NCI-H526 treated with DMSO at 0.1 percent for 48 hours (cell line): ENCODE measurements around the gene SPRY1.

Experiments
- DNase-seq: peaks from one replicate; lab custom pipeline; 2025; lab: John Stamatoyannopoulos, UW

SPRY1 gene

DNA sequence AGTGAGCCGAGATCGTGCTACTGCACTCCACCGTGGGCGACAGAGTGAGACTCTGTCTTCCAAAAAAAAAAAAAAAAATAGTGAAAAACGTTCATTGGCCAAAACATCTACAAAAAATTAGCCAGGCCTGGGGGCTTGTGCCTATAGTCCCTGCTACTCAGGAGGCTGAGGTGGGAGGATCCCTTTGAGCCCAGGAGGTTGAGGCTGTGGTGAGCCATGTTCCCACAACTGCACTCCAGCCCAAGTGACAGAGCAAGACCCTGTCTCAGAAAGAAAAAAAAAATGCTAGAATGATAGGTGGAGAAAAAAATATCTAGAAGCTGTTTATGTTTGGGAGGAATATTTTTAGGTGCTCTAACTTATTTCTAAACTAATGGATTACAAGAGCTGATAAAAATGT lies 14.9 kb downstream of the SPRY1 start:
- DNase-seq = no peak

DNA sequence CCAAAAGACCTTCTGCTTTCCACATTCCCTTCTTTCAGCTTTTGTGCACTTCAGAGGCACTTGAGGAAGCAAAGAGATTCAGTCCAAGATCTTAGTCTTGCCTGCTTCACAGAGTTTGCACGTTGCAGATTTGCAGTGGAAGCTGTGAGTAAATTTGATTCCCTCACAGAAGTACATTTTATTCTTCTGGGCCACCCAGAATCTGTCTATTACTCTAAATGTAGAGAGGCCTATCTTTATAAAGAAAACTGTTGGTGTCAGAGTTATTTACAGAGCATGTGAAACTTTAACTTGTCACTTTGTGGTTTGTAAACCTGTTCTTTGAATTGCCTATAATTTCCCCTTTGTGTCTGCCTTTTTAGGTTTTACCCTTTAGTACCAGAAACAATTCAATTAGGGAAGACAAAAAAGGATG lies 15.5 kb downstream of the SPRY1 start:
- no peak for DNase-seq

DNA sequence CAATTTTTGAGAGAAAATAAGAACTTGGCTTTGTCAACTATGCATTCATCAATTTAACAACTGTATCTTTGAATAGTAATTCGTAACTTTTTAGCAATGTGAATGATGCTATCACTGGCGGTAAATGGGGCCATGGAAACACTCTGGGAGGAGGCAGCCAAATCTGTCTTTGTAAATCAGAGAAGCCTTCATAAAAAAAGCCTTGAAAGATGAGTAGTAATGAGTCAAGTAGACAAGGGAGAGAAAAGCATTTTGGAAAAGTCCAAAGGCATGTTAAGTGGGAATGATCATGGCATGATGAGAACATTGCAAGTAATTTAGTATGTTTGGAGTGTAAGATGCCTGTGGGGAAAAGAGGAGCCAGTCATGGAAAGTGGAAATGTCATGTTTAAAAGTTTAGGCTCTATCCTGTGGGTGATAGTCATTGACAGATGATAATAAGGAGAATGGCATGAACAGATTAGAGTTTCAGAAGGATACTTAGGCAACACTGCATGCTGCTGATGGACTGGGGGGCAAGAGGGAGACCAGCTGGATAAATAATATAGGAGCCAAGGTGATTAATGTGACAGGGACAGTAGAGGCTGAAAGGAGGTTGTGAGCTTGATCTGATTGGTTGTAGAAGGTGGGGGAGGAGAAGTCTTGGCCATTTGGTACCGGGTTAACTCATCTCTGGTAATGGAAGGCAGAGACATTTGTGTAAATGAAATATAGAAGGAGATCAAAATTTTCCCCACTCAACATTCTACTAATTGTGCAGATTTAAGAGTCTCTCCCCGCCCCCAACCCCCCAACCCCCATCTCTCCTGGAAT lies 16.3 kb downstream of the SPRY1 start:
- DNase-seq = no peak

DNA sequence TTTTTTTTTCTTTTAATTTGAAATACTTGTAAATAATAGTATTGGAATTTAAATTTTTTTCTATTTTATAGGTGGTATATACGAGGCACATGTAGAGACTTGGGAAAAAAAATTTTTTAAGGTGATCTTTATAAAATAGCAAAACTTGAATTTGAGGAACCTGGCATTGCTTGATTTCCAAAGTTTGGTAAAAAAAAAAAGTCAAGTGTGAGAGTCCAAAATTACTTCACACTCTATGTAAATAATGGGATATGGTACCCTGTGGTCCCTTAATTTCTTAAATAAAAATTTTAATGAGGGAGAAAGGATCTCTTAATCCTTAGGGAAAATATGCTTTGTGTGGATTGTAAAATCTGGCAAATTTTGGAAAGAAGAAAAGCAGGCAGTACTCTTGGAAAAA lies 19.0 kb downstream of the SPRY1 start:
- no peak for DNase-seq

DNA sequence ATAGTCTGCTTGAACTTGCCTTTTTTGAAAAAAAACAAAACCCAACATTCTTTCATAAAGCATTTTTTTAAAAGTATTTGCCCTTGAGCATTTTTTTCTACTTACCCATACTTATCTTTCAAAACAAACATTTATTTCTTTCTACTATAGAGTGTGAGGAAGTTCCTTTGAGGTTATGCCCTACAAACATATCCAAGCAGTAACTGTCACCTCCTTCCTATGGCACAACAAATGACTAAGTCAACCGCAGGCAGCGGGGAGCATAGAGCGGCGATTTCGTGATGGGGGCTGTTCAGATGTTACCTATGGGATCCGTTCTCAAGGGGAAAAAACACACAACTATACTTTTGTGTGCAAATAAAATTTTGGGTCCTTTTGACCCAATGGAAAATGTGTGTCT lies 19.4 kb downstream of the SPRY1 start:
- no peak for DNase-seq

DNA sequence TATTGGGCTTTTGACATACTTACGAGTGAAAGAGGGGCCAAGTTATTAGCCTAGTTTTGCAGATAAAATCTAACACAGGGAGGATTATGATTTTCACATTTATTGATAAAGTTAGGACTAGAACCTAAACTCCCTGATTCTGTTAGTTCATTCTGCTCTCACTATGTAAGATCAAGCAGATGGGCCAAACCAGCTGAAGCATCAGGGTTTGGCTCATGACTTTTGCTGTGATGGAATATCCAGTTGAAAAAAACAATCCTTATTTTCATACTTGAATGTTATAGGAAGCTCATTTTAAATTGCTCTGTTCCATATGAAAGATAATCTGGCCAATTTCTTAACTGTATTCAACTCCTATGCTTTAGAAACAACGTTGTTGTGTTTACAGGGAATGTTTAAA lies 21.2 kb downstream of the SPRY1 start:
- no peak for DNase-seq

DNA sequence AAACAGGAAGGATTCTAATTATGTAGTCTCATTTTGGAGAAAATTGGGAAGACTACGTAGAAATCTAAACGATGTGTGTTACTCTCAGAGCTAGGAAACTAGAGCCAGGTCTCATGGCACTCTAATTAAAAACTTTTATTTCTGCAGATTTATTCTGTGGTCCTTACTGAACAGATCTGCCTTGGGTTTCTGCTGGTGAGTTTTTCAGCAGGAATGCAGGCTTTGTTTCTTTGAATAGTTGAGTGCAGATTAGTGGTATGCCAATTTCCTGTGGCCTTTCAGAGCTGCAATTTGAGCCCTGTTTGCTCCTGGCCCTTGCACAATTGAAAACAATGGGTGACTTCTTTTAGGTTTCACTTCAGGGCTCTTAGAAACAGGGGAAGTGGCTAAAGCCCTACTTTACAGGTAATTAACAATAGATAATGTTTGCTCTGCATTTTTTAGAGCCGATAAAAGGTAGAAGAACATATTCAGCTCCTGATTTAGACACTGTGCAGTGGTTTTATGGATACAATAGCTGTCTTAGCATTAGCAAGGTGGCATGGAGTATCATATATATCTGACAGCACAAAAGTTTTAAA lies 21.8 kb downstream of the SPRY1 start:
- peak; percentile 28 for DNase-seq

DNA sequence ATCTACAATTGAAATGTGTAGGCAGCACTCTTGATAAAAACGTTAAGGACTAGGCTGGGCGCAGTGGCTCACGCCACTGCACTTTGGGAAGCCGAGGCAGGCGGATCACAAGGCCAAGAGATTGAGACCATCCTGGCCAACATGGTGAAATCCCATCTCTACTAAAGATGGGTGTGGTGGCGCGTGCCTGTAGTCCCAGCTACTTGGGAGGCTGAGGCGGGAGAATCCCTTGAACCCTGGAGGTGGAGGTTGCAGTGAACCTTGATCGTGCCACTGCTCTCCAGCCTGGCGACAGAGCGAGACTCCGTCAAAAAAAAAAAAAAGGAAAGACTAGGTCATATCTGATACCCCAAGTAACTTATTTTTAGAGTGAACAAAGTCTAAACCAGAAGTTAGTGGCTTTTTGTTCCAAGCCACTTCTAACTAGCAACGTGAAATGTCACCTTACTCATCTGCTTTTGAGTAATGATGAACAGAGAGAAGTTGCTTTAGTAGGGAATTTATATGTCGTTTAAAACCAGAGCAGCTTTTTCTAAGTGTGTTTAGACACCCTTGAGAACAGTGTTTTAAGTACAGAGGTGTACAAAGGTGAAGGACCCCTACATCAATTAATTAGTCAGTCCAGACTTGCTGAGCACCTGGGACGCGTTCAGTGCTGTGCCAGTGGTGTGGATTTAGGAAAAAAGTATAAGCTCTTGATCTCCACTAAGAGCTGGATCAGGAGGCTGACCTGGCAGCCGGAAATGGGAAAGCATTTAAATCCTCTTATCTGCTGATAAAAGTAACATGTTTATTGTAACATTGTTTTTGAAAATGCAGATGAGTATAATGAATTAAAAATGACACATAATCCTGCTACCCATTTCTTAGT lies 23.5 kb downstream of the SPRY1 start:
- DNase-seq = no peak

DNA sequence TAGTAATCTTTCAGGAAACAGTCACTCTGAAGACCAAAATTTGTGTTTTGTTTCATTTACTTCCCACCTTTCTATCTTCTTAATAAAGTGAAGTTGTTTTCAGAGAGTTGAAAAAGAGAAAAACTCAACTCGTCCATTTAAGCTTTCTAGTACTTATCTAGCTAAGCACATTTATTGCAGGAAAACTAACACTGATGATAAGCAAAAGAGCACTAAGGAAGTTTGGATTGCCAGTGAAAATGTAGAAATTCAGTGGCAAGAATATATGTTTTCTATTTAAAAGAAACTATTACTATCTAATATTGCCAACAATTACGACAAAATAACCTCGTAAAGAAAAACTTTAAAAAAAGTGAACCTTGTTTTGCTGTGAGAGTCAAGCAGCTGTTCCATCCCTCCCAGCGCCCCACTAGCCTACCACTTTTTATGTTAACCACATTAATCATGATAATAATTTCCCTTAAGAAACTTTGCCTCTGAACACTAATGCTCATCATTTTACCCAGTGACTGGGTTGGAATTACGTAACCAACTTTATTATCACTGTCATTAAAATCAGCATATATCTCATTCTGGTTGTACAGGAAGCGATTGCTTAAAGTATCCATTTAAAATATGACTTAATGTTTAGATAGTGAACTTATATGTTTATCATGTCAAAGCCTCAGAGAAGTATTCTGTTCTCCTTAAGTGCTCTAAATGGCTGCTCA lies 24.8 kb downstream of the SPRY1 start:
- DNase-seq = no peak

DNA sequence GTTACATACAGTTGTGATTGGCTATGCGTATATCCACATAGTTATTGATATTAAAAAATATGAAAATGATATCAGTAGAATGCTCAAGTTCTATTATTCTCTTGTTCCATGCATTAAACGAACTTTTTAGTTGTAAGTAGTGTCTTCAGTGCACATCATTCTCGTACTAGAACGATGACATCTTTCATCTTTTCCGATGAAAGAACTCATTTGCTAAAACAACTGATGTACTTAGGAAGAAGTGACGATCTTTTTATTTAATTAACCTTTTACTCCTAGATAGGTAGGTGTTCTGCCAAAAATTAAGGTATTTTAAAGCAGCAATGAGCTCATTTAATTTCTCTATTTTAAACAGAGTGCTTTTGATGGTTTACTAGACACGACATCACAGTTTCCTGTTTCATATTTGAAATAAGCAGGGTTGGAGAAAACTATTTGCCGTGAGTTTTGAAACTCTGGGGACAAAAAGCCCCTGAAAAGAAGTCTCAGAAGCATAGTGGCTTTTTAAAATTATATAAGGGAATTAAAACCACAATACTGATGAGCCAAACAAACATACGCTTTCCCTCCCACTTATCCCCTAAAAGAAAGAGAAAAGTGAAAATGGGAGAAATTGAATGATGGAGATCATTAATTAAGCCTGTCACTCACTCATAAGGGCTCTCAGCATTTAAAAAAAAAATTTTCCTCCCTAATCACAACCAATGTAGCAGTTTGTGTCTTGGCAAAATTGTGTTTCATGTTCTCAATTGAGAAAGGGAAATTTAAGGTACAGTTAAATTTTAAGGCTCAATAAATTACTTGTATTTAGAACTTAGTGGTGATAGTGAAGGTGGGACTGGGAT lies 25.6 kb downstream of the SPRY1 start:
- DNase-seq = no peak

DNA sequence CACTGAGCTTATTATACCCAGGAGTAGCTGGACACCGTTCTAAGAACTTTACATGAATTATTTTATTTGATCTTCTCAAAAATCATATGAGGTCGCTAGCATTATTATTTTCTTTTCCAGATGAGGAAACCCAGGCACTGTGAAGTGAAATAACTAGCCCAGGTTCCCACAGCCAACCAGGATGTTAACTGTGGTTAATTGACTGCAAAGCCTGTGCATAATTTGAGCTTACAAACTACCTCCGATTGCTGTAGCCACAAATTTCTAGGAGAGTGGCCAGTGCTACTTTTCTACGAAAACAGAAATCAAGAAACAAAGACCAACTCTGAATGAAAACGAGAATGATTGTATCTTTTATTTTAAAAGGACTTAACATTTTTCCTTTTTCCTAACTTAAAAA lies 27.2 kb downstream of the SPRY1 start:
- no peak for DNase-seq

DNA sequence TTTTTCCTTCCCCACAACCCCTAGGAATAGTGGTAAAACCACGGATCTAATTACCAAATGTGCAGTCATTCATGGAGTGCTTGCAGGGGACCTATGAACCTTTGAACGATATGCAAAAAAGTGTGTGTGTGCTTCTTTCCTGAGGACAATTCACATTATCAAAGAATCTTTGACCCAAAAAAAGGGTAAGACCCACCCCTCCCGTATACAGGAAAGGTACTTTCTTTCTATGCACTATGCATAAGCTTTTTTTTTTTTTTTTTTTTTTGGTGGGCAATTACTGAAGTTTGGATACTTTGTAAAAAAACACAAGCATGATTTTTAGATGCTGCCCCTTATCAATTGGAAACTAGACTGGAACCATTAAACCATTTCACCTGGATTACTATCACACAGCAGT lies 31.4 kb downstream of the SPRY1 start:
- no peak for DNase-seq

DNA sequence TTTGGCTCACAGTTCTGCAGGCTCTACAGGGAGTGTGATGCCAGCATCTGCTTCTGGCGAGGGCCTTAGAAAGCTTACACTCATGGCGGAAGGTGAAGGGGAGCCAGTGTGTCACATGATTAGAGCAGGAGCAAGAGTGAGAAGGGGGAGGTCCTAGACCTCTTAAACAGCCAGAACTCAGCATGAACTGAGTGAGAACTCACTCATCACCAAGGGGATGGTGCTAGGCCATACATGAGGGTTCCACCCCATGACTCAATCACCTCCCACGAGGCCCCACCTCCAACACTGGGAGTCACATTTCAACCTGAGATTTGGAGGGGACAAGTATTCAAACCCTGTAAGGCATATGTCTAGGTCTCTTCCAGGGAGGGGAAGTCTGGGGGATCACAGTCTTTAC lies 33.4 kb downstream of the SPRY1 start:
- no peak for DNase-seq

DNA sequence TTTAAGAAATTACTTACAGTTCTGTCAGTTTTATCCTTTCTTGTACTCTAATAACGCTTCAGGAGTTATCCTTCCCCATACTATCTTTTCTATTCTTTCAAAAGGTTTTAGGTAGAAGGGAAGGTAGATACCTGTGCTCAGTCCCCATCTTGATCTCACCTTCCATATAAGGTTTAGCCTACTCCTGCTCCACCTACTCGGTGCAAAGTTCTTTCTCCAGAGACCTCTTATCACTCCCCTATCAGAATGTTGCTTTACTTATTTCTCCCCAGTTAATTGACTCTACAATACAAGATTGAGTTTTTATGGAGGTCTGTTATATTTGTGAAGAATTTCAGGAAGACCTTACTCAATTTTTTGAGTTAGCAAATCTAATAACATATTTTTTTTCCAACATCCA lies 33.9 kb downstream of the SPRY1 start:
- DNase-seq = no peak

DNA sequence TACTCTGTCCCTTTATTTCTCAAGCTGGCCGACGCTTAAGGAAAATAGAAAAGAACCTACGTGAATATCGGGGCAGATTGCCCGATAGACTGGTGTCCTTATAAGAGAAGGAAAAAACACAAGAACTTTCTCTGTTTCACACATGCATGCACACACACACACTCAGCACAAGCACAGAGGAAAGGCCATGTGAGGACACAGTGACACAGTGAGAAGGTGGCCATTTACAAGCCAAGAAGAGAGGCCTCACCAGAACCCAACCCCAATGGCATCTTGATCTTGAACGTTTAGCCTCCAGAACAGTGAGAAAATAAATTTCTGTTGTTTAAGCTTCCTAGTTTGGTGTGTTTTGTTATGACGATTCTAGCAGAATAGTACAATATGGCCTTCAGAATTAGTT lies 37.0 kb downstream of the SPRY1 start:
- DNase-seq = no peak

DNA sequence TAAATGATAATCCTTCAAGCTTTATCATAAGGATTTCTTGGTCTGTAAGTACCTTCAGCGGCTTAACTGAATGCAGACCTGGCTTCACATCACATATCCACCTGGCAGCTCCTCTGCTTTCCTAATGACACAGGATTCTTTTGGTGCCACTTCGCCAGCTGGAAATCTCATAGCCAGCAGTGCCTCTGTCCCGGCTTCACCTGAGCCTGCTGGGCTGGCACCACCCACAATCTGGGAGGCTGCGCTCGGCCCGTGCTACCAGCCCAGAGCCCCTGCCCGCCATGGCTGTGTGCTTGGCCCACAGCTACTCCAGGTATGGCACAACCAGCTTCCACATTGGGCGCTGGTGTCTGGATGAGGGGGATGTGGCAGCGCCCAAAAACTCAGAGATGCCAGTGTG lies 37.4 kb downstream of the SPRY1 start:
- DNase-seq = no peak

DNA sequence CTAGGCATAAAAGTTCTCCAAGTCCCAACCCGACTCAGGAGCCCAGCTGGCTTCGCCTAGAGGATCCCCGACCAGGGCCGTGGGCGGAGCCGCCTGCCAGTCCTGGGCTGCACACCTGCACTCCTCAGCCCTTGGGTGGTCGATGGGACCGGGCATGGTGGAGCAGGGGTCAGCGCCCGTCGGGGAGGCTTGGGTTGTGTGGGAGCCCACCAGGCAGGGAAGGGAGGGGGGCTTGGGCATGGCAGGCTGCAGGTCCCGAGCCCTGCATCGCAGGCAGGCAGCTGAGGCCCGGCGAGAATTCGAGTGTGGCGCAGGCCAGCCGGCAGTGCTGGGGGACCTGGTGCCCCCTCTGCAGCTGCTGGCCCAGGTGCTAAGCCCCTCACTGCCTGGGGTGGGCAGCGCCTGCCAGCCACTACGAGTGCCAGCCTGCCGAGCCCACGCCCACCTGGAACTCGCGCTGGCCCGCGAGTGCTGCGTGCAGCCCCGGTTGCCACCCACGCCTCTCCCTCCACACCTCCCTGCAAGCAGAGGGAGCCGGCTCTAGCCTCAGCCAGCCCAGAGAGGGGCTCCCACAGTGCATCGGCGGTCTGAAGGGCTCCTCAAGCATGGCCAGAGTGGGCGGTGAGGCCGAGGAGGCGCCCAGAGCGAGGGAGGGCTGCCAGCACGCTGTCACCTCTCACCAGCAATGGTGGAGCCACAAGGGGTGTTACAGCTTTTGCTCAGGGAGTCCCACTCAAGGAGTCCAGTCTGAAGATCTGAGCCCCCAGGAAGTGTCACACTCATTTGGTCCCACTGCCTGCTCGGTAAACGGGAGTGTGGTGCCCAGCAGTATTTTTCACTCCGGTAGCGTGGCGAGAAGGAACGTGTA lies 38.9 kb downstream of the SPRY1 start:
- no peak for DNase-seq

DNA sequence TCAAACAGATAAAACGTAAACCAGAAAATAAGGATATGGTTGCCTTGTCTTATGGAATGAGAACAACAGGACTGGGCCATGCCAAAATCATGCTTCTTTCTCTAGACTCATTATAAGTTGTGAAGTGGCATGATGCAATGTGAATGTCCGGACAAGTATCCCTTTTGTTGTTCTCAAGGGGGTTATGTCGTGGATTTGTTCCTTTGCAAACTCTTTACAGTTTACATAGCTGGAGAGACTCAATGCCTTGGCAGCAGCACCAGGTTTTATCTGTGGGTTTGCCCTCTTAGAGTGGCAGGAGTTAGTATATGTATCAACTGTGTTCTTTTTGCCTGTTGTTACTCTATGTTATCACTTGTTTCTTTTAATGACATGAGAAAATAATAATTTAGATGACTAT lies 41.4 kb downstream of the SPRY1 start:
- DNase-seq = no peak

DNA sequence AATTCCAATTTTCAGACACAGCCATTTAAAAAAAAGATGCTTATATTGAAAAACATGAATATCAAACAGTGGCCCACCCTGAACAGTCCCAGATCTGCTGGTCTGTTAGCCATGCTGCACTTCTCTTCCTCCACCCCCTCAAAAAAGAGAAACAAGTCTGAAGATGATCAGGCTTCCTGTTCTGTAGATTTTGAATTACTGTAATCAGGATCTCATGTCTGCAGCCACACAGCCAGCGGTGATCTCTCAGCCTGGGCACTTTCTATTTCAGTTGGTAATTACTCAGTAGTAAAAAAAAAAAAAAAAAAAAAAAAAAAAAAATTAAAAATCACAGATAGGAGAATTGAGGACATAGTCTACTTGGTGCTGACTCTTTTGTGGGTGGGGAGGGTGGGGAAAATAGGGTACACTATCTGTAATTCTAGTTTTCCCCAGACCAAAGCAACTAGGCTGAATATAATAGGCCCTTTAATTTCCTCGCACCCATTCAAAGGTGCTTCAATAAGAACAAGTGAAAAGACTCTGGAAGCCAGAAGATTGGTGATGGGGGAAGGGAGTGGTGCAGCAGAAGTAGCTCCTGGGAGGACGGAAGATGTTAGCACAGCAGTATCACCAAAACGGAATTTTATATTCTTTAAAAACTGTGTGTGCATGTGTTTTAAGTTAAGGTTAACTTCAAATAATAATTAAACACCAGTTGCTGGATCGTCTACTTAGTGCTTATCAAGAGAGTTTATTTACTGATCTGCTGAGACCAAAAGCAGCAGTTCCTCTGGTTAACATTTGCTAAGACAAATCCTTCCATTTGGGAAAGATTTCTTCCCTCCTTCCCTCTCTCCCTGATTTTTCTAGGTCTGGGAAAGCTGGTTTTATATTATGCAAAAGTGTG lies 47.0 kb downstream of the SPRY1 start:
- DNase-seq = no peak
